Coronary artery (tissue), 2 donors: Measurements from ENCODE around the gene ANKUB1.

Experiments
- DNase-seq: peaks from one replicate; pipeline ENCODE4 v3.0.0-alpha.2; 2017; ENCODE audit warnings: low spot score
- H3K27ac ChIP-seq, 2 donors: fragments of 200-600 bp; sonication (generic); one replicate each; pipeline ENCODE4 v1.5.1; 2016 to 2019
- H3K4me3 ChIP-seq: fragments of 200-600 bp; sonication (generic); 2 replicates; pipeline ENCODE4 v1.5.1; 2016; ENCODE audit warnings: mild to moderate bottlenecking, moderate library complexity
- CTCF ChIP-seq: fragments of 200-600 bp; sonication (generic); IDR thresholded peaks from one replicate; pipeline ENCODE4 v1.5.1; 2019; ENCODE audit warnings: antibody characterized with exemption

The ANKUB1 gene

DNA sequence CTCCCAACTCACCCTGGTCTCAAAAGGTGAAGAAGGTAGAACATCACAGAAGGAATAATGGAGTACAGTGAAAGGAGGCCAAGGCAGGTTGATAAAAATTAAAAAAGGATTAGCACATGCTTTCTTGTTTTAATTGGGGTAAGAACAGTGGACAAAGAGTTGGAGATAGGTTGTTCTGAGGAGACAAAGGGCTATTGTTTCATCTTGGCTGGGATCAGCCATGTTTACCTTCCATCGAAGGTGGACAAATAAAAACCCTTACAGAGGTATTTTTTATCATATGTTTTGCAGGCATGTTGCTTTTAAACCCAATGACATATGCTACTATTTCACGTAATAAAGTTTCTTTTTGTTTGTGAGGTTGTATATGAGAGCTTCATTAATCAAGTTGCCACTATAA is 53.0 kb downstream of the ANKUB1 start:
- H3K27ac ChIP-seq = no peak overlapping the region

GRCh38 chr3:149738876-149739275 is 53.5 kb downstream of the ANKUB1 start:
- Histone ChIP-seq H3K27ac (no peak overlapping the region), H3K4me3 (no peak overlapping the region)
- TF ChIP-seq CTCF = no peak
- no peak for DNase-seq

More for the DNA sequence above, 53.0 kb downstream of the ANKUB1 start:
- TF ChIP-seq CTCF = no peak
- no peak for DNase-seq
- no peak overlapping the region for H3K4me3 ChIP-seq

- no peak for DNase-seq
- Histone ChIP-seq H3K4me3 (no peak overlapping the region), H3K27ac (no peak overlapping the region)
- TF ChIP-seq CTCF = no peak
Observed at GRCh38 chr3:149736953-149737205, 55.5 kb downstream of the ANKUB1 start.

DNA sequence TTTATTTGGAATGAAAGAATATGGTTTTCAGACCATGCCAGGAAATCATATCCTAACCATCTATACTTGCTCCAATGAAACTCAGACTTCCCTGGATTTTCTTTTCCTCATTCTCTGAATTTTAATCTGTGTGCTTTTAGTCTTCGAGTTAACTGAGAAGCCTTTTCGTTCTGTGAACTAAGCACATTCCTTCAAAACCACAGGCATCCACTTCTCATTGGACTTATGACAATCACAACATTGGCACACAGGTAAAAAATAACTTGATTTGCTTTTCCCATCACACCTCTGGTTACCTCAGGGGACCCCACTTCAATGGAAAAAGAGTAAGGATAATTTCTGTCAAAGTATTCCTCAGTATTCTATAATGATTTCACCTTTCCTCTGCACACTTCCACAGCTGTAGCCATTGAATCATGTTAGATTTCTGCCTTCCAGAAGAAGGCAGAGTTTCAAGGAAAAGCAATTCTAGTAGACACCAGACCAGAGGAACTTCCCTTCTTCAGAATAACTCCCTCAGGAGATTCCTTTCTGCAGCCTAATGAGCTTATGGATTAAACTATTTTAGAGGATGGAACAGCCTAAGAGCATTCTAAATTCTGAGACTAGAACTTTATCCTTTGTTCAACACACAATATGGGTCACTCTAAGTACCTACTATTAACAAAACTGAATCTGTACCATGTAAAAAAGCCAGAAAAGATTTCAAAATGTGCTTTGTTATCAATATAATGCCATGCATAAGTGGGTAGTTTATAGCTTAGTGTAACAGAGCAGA is 56.0 kb downstream of the ANKUB1 start:
- Histone ChIP-seq H3K27ac (peak overlapping the region in 1 of 2 donors; percentile 33), H3K4me3 (no peak overlapping the region)
- TF ChIP-seq CTCF = no peak
- no peak for DNase-seq

DNA sequence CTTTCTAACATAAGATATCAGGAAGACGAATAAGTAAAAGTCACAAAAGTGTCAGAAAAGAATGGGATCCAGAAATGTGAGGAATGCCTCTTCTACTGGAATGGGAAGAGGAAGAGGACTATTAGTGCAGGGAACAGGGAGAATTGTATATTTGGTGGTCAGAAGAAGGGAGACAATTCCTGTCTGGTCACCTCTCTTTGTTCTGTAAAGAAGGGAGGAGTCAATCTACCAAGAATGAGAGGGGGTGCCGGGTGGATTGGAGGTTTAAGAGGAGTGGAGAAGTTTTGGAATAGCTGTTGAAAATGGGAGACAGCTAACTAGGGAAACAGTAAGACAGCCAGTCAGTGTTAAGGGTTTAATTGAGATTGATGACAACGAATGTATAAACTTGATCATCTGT is 60.1 kb downstream of the ANKUB1 start:
- DNase-seq = no peak
- H3K4me3 ChIP-seq = no peak overlapping the region
- no peak overlapping the region for H3K27ac ChIP-seq
- no peak for TF ChIP-seq CTCF

DNA sequence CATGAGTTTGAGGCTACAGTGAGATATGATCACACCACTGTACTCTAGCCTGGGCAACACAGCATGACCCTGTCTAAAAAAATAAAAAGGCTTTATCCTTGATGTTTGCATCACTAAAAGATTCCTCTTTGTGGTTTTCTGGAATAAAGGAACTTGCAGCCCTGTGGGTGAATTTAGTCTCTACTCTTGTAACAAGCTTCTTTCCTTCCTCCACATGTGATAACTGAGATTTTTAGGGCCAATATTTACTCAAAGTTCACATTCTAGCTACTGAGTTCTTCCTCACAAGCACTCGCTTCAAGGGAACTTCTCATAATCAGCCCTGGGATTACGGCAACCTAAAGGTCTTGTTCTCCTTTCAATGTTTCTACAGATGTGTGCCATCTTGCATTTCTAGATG is 64.7 kb downstream of the ANKUB1 start:
- no peak overlapping the region for H3K27ac ChIP-seq
- H3K4me3 ChIP-seq = no peak overlapping the region
- no peak for DNase-seq
- no peak for TF ChIP-seq CTCF

- no peak for TF ChIP-seq CTCF
- no peak overlapping the region for H3K4me3 ChIP-seq
- no peak for DNase-seq
- H3K27ac ChIP-seq = no peak overlapping the region
Observed at GRCh38 chr3:149726716-149727407, 65.5 kb downstream of the ANKUB1 start.
